IPS DF 4.7 (cell line): ENCODE measurements around the gene CYP2A7.
"Not testable (repeated sequence)": the region's sequence is repeated elsewhere in the genome, so short reads cannot be mapped to it uniquely, and the experiment has no call there.

ENCODE experiments used
- DNase-seq: peaks from one replicate; pipeline ENCODE4 v3.0.0-alpha.2; 2013; ENCODE audit warnings: low spot score; ENCODE audit errors: extremely low read depth

CYP2A7 gene

GRCh38 chr19:40882062-40882461 is at the start of gene CYP2A7:
Gene CYP2A7 (minus strand): TSS chr19:40882231. CDS start chr19:40882210, 21 bp downstream.
- not testable (repeated sequence) for DNase-seq

- not testable (repeated sequence) for DNase-seq
These were observed 48.8 kb upstream of the CYP2A7 start for GRCh38 chr19:40930799-40931198.

- DNase-seq = not testable (repeated sequence)
These were observed 47.9 kb upstream of the CYP2A7 start for GRCh38 chr19:40929942-40930341.

- DNase-seq = no peak
These were observed 46.8 kb upstream of the CYP2A7 start for GRCh38 chr19:40928850-40929249.

GRCh38 chr19:40927567-40927966 is 45.5 kb upstream of the CYP2A7 start:
- DNase-seq = no peak

GRCh38 chr19:40926276-40926675 is 44.2 kb upstream of the CYP2A7 start:
- not testable (repeated sequence) for DNase-seq

GRCh38 chr19:40923934-40924391 is 41.9 kb upstream of the CYP2A7 start:
- no peak for DNase-seq

- not testable (repeated sequence) for DNase-seq
These were observed 40.5 kb upstream of the CYP2A7 start for GRCh38 chr19:40922237-40923160.

GRCh38 chr19:40921005-40921897 is 39.2 kb upstream of the CYP2A7 start:
- DNase-seq = no peak

GRCh38 chr19:40920300-40921004 is 38.4 kb upstream of the CYP2A7 start:
- DNase-seq = no peak

GRCh38 chr19:40919530-40920299 is 37.7 kb upstream of the CYP2A7 start:
- DNase-seq = not testable (repeated sequence)

GRCh38 chr19:40918303-40918702 is 36.3 kb upstream of the CYP2A7 start:
- not testable (repeated sequence) for DNase-seq

GRCh38 chr19:40908976-40909375 is 26.9 kb upstream of the CYP2A7 start:
- no peak for DNase-seq

- no peak for DNase-seq
These were observed 26.1 kb upstream of the CYP2A7 start for GRCh38 chr19:40907968-40908735.

- DNase-seq = no peak
These were observed 24.5 kb upstream of the CYP2A7 start for GRCh38 chr19:40906512-40906911.

GRCh38 chr19:40904673-40905156 is 22.7 kb upstream of the CYP2A7 start:
- DNase-seq = not testable (repeated sequence)

- DNase-seq = not testable (repeated sequence)
These were observed 20.1 kb upstream of the CYP2A7 start for GRCh38 chr19:40901975-40902750.

GRCh38 chr19:40900521-40900920 is 18.5 kb upstream of the CYP2A7 start:
- DNase-seq = not testable (repeated sequence)

GRCh38 chr19:40899964-40900363 is 17.9 kb upstream of the CYP2A7 start:
- not testable (repeated sequence) for DNase-seq
